HG03095 (cell line): Measurements from ENCODE around the gene AUTS2.

ENCODE experiments used
- ATAC-seq: cut with Tn5 transposase; IDR thresholded peaks from one replicate; pipeline ENCODE4 v1.9.1; 2021; ENCODE audit warnings: moderate library complexity; ENCODE audit not compliant: unreplicated experiment

The AUTS2 gene

GRCh38 chr7:70044064-70044463 lies 445.8 kb downstream of the AUTS2 start:
- no peak for ATAC-seq

- ATAC-seq: no peak
Observed at GRCh38 chr7:70044525-70044924, 446.2 kb downstream of the AUTS2 start.

DNA sequence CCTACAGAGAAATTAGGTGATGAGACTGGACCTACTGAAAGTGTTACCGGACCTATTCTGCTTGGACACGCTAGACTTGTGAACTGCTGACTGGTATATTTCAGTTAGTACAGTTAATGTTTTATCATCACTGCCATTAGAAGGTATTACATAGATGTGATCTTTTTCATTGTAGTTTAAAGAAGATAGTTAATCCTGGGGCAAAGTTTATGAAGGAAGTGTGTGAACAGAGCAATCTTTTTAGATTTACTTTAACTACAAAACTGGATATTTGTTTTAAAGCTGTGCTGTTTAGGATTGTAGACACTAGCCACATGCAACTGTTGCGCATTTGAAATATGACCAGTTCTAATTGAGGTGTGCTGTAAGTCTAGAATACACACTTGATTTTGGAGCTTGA lies 446.7 kb downstream of the AUTS2 start:
- no peak for ATAC-seq

DNA sequence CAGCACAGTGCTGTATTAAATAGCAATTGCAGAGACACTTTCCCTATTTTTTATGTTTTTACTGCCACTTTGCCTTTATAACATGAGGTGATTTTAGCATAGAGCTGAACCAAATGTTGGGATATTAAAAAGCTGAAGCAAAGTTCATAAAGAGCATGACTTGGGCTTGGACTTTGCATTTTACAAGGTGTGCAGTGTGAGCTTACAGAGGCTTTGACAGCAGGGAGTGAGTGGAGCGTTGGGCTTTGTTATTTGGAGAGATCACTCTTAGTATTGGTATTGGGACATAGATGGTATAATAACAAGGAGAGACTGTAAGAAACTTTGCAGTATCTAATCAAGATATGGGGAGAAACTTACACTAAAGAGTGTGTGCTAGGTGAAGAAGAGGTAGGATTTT lies 449.1 kb downstream of the AUTS2 start:
- no peak for ATAC-seq

GRCh38 chr7:70047891-70048448 lies 449.7 kb downstream of the AUTS2 start:
- ATAC-seq: no peak

GRCh38 chr7:70051726-70052125 lies 453.5 kb downstream of the AUTS2 start:
- no peak for ATAC-seq

- no peak for ATAC-seq
Observed at GRCh38 chr7:70052691-70053090, 454.4 kb downstream of the AUTS2 start.

- ATAC-seq: no peak
Observed at GRCh38 chr7:70053421-70053820, 455.1 kb downstream of the AUTS2 start.

- ATAC-seq: no peak
Observed at GRCh38 chr7:70053989-70054388, 455.7 kb downstream of the AUTS2 start.

GRCh38 chr7:70056363-70056762 lies 458.1 kb downstream of the AUTS2 start:
- ATAC-seq: no peak

GRCh38 chr7:70060298-70061068 lies 462.2 kb downstream of the AUTS2 start:
- no peak for ATAC-seq

DNA sequence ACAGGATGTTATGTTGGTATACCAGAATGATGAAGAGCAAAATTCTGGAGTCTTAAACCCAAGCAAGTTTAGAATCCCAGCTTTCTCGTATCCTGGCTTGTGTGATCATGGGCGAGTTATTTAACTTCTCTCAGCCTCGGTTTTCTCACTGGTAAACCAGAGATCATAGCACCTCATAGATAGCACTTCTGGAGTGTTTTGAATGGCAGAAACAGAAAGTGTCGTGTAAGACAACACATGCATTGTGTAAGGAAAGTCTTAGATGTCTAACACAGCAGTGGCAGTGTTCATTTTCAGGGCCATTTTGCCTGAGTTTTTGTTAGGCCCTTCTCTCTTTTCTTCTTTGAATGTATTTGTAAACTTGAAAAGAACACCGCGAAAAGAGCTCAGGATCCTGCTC lies 465.1 kb downstream of the AUTS2 start:
- no peak for ATAC-seq

DNA sequence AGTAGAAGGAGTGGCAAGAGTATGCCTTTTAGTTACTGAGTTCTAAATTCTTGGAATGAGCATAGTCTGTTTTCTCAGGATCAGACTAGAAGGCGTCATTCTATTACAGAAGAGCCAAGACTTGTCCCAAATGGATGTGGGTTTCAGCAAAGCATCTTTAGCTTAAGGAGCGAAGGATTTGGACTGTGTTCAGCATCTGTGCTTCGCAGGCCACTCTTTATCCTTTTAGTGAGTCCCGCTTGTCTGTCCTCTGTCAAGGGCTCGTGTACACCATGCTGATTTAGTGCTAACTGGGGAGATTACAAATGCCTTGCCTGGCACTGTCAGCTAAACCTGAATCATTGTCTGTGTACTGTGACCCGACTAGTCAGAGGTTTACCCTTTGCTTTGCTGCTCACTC lies 465.7 kb downstream of the AUTS2 start:
- no peak for ATAC-seq

DNA sequence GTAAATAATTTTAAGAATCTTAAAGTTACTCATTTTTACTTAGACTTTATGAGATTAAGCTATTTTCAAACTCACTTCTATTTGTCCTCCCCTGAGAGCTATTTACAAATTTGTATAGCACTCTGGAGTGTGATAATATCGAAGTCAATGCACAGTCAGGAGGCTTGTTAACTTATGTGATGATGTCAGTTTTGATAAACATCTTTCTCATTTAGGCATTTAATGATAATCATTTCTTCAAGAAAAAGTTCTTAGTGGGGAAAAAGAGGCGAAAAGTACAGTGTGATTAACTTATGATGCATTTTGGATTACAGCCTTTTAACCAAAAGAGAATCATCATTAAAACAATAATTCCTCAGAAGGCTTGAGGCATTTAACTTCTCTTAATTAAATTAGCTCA lies 468.6 kb downstream of the AUTS2 start:
- ATAC-seq: no peak

GRCh38 chr7:70068531-70068930 lies 470.3 kb downstream of the AUTS2 start:
- no peak for ATAC-seq

DNA sequence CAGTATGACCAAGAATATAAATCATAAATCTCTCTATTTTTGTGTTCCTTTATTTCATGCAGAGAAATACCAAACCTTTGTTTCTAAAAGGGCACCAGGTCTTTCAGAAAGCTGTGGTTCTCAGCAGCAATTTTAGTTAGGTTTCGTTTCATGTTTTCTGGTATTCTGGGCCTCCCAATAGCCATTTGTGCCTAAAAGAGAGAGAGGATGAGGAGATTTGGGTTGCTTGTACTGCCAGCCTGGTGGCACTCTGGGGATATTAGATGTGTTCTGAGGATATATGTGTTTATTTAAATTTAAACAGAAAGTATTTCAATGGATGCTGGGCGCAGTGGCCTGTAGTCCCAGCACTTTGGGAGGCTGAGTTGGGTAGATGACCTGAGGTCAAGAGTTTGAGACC lies 471.7 kb downstream of the AUTS2 start:
- ATAC-seq: no peak

GRCh38 chr7:70071766-70072165 lies 473.5 kb downstream of the AUTS2 start:
- ATAC-seq: no peak

DNA sequence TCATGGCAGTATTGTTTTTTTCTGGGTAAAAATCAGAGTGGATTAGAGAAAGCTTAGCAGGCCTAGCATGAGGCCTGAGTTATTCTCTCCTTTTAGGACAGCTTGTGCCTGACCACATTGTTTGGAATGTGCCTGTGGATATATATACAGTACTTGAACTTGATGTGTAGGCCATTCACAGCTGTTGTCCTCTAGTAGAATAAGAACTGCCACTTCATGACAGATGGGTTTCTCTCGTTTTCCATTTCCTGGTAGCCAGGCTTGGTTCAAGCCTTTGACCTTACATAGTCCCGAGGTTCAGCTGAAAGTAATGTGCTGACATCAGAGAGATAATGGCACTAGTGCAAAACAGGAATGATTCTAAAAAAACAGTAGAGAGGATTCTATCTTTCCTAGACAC lies 473.9 kb downstream of the AUTS2 start:
- no peak for ATAC-seq

GRCh38 chr7:70076325-70076724 lies 478.1 kb downstream of the AUTS2 start:
- no peak for ATAC-seq

DNA sequence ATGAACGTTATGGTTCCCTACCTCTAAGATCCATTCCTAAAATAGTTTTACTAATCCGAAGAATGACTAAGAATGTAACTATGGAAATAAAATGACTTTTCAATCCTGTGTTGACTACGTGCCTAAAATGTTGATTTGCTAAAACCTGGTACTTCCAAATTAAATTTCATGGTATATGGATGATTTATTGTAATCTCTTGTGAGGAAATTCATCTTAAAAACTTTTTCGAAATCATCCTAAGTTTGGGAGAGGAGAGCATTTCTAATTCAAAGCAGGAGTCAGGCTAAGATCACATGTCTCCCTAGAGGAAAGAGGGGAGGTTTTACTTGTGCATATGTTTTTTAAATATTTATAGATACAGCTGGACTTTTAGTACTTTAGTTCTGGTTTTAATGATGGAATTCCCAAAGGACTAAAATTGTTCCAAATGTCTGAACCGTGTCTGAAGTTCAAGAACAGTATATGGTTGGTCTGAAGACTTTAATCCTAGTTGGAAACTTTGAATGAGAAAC lies 483.9 kb downstream of the AUTS2 start:
- no peak for ATAC-seq

DNA sequence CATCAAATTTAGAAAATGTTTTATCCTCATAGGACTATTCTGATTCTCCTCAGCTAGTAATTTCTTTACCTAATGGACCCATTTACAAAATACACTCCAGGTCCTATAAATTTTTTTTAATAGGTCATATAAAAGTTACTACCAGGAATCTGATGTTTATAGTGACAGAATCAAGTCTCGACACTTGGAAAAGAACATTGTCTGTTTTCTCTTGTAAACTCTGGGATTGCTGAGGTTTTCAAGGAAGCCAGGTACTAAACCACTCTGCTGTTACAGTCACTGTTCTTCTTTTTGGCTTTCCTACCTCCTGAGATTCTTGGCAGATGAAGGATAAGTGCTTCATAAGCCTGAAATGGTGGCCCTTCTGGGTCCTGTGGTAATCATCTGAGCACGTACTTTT lies 493.1 kb downstream of the AUTS2 start:
- no peak for ATAC-seq

DNA sequence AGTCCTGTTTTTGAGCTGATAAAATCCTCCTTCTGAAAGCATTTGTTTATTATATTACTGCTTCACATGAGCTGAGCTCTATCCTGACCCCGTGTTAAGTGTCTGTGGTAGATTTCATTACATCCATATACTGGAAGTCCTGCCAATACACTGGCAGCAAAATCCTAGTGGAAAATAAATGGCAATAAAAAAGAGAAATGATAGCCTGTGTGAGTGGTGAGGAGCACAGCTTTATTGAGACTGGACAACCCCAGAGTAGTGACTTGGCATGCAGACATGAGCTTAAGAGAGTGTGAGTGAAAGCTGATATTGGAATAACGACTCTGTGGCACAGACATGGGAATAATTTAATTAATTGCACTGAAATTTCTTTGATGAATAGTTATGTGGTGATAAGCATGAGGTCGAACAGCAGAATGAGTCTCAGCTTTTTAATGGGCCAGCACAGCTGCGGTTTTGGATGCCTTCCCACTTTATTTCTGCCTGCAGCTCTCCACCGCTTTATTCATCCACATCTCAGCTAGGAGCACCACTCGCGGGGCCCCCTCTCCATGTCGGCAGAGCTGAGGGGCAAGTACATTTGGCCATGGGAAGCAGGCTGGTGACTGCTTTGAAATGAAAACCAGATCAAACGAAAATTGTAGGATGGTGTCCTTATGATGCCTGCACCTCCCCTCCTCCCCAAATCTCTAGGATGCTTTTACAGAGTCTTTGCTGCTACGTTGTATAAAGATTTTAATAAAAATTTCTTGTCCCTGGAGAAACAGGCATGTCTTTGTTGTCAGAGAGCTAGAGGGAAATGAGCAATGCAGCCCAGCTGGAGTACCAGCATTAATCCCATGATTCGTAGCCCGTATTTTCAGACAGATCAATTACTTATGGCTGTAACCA lies 494.3 kb downstream of the AUTS2 start:
- ATAC-seq: no peak
